HG02870 (cell line): Measurements from ENCODE around the gene FNDC10.

Experiments
- ATAC-seq: cut with Tn5 transposase; IDR thresholded peaks from one replicate; pipeline ENCODE4 v1.9.1; 2021; ENCODE audit warnings: mild to moderate bottlenecking, moderate library complexity; ENCODE audit not compliant: unreplicated experiment

Gene FNDC10

GRCh38 chr1:1550087-1550486, 49.8 kb downstream of the FNDC10 start:
- ATAC-seq: no peak

- no peak for ATAC-seq
These were observed 51.3 kb downstream of the FNDC10 start for GRCh38 chr1:1548591-1548990.
